ENCODE measurements around the gene C4BPA.

C4BPA gene

DNA sequence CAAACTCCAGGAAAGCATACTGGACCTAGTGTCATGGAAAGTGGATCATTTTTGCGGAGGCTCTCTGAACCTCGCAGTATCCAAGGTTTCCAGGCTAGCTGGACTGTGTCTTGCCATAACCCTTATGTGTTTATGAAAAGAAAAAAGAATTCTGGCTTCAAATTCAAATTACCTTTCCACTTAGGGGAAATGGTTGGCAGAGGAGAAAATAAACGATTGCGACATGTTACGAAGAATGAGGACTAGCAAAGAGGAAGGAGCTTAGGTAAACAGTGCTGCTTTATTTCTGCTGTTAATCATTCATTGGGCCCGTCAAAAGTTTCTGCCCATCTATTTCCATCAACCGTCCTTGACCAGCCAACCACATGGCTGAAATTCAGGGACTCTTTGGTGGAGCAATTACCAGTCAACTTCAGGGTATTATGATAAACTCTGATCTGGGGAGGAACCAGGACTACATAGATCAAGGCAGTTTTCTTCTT, at the start of gene C4BPA:
Gene C4BPA, plus strand, starts transcription at position 342 of the 482 bp plus-strand sequence. CDS start 8,793 bp downstream, outside the sequence.
- no peak for DNase-seq

DNA sequence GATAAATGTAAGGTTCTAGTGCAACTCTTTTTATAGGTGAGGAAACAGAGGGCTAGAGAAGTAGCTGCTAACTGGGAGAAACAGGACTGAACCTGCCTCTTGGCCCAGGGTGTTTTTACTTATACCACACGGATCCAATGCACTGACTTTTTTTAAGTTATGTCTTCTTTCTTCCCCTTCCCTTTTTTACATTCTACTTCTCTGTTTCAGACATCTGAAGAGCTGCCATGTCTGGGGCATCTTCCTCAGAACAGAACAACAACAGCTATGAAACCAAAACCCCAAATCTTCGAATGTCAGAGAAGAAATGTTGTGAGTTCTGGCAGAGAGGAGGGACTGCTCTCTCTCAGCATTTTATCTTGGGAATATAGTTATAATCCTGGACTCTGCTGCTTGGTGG, 49.5 kb upstream of the C4BPA start:
- no peak for DNase-seq

DNA sequence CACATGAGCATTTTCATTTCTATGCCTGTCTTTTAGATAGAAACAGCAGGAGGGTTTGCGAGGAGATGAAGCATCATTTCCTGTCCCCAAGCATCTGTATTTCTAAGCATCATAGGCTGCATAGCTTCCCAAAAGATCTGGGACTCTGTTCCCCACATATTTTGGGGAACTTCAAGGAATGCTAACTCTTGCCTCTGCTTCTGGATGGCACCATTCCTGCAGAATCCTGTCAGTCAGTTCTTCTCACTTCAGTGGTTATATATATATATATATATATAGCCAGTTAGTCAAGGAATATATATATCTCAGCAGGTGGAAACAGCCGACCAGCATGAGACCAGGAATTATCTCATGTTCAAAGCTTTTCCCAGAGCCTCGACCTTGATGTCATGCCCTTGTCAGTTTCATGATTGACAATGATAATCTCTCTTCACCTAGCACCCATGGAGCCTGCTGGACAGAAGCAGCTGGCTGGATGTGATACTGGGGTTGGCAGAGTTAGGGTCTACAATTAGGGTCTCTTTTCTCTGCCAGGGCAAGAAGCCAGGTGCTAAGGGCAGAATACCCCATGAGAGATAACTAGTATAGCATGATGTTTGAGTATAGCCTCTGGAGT, 48.5 kb upstream of the C4BPA start:
- DNase-seq, result no peak

DNA sequence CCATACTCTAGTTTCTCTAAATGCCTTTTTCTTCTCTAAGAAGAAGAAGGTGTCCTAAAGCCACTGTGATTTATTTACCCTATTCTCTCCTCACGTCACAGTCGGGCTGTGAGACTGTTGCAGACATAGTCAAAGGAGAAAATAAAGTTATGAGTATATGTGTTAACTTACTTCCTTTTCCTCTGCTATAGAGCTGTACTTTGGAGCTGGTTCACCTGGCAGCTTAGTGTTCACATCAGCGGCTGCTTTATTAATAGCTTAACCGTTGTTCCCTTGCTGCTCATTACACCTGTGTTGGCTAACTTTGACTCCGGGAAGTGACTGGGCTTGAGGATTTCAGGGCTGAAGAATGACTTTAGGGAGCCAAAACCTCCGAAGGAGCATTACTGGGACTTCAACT, 47.4 kb upstream of the C4BPA start:
- no peak for DNase-seq

DNA sequence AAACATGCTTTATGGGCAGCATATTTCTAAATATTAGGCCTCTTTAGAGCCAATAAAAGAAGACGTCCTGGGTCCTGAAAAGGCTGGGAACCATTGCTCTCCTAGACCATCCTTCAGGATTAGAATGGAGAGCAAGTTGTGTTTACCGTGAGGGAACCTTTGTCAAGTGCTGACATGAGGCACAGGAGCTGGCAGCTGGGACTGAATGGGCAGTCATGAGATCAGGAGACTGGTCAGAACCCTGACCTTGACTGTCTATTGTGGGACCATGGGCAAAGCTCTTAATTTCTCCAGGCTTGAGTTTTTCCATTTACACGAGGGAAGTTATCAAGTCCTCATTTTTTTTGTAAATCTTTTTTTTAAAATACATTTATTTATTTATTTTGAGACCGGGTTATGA, 45.8 kb upstream of the C4BPA start:
- no peak for DNase-seq

DNA sequence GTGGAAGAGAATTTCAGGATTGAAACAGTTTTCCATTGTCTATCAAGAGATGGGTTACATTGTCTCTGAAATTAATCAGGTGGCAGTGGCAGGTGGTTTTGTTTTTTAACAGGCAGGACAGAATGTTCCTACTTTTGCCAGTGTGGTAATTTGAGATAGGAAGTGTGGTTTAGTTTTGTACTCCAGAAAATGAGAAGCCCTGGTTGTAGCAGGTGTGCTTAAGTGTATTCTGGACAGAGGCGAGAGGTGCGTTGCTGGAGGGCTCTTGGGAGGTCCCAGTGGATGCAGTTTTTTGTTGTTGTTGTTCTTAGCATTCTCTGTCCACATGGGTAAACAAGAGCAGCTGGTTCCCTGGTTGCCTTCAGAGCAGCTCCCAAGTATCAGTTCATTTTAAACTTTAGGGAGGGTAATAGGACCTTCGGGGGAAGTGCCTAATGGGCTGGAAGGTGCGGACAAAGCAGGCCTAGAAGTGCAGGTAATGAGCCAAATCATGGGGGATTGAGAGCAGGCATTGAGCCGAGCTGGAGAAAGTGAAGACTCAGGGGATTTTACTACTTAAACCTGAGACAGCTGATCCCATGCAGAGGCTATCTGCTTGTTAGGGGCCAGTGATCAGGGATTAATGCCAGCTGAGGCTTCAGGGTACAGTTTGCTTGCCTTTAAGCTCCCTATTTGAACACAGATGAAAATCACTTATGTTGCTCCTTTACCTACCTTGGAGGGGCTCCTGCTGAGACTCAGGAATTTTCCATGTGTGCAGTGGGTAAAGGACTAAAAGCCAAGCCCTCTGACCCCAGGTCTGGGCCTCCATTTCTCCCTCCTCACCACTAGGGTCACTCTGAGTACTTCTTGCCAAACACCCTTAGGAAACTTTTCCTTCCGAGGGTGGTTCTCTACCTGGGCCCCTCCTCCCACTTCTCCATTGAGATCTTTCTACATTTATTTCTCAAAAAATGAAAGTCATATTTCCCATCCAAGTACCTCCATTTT, 44.9 kb upstream of the C4BPA start:
- DNase-seq, result peak; percentile 97

DNA sequence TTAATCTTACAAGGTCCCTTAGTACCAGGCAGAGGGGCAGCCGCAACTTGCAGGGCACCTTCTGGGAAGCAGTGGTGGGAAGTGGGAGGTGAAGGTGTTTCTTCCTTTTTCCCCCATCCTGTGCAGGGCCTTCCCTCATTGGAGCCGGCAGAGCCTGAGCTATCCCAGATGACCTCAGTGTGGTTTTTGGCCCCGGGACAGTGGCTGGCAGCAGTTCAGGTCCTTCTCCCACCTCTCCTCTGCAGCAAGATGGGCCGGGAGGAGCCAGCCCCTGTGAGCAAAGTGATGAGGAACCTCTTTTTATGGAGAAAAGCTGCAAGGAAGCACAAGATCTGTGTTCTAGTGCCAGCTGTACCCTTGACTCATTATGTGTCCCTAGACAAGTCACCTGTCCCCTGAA, 44.2 kb upstream of the C4BPA start:
- no peak for DNase-seq

DNA sequence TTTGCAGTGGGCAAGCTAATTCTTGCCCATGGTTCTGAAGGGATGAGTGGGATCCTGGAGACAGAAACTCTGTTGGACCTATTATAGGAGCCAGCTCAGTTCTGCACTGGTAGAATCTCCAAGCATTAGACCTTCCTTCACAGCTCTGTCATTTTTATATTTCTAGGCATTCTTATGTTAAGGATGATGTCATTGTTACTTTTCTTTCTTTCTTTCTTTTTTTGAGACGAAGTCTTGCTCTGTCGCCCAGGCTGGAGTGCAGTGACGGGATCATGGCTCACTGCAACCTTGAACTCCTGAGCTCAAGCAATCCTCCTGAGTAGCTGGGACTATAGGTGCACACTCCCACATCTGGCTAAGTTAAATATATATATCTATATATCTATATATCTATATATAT, 43.4 kb upstream of the C4BPA start:
- no peak for DNase-seq

DNA sequence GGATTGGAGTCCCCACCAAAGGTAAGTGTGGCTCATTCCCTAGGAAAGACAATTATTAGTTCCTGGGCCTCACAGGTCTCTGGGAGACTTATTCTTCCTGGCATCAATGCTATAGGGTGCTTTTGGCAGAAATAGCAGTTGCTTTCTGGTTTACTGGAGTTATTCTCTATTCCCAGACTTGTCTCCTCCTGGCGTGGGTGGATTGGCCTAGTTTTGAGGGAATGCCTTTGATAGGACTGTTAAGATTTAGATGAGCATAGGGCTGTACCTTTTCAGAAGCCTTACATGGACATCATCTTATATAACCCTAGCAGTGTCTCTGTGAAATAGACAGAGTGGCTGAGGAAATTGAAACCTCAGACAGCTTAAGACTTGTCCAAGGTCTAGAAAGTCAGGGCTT, 42.0 kb upstream of the C4BPA start:
- no peak for DNase-seq

DNA sequence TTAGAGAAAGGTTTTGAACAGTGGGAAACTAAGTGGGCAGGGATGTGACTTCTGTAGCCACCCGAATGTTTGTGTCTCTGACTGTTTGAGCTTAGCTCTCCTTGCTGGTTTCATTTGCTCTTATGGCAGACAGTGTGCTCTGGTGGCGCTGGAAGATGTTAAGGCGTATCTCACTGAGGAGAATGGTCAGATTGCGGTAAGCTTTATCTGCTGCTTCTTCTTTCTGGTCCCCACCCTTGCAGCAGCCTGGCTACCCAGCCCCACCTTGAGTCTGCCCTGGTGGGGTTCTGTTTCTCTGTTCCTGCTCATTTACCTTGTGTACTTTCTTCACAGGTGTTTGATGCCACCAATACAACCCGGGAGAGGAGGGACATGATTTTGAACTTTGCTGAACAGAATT, 41.0 kb upstream of the C4BPA start:
- DNase-seq, result no peak

DNA sequence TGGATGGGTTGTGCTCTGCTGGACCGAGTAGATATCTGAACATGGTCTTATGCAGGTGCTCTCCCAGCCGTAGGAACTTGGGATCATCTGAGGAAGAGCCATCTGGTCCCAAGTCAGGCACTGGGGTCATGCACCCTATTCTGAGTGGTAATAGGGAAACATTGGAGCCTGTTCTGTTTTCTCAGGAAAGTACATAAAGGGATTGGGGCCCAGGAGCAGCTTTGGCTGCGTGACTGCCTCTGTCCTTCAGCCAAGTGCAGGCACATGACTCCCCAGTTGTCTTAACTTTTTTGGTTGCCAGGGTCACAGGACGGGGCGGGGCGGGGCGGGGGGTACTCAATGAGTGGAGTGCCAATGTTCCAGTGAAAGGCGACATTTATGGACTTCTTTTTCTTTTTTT, 39.5 kb upstream of the C4BPA start:
- no peak for DNase-seq

DNA sequence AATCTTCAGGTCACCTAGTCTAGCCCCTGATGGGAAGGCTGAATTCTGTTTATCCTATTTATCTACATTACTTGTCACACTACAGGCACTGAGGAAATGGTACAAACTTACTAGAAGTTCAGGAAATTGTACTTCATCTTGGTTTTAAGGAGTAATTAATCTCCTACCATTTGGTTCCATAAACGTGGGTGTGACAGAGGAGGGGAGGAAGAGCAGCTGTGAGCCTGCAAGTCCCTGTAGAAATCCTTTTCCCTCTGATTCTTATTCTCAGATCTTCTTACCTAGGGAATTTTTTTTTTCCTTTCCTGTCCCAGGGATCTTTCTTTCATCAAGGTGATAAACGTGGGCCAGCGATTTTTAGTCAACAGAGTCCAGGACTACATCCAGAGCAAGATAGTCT, 36.8 kb upstream of the C4BPA start:
- no peak for DNase-seq

DNA sequence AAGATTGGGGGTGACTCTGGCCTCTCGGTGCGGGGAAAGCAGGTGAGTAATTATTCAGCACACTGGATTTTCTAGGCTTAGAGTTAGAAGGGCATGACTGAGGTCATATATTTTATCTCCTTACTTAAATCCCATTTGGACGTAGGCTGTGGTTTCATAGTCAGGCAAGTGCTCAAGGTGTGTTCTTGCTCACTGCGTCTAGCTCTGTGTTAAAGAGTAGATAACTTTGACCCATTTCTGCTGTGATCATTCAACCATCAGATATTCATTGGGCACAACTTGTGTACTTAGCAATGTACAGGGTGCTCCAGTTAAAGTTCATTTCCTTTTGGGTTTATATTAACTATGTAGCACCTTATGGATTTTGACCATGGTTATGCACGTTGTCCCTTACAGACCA, 36.4 kb upstream of the C4BPA start:
- no peak for DNase-seq

DNA sequence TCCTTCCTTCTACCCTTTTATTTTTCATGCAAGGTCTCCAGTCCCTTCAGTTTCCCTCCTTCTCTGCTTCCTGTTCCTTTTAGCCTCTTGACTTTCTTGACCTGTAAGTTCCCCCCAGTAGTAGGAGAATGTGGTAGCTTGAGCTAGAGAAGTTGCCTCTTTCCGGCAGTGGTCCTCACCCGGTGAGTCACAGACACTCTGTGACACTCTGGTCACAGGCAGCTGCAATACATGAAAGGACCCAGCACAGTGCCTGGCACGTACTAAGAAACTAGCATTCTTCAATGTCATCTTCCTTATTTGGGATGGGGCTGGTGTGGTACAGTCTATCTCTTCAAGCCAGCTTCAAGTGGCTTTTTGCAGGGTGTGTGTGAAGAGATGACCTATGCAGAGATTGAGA, 35.0 kb upstream of the C4BPA start:
- no peak for DNase-seq

DNA sequence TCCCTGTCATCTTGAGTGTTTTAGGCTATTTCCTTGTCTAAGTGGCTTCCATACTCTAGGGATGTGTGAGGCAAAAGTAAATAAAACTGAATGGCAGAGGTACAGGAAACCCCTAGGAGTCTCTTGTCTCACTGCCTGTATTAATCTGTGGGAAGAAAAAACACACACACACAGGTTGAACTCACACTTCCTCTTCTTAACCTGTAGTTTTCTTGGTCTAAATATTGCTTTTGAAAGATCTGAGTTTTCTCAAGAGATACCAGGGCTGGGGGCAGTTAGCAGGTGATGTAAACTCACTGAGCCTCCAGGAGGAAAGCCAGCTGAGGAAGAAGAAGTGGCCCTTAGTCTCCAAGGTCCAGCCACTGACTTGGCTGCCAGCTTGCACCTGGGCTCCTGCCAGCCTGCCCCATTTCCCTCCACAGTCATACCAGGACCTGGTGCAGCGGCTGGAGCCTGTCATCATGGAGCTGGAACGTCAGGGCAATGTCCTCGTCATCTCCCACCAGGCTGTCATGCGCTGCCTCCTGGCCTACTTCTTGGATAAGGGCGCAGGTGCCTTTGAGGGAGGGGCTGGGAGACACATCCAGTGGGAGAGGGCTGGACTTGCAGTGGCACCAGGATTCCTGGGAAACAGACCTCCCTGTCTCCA, 34.1 kb upstream of the C4BPA start:
- DNase-seq, result no peak

DNA sequence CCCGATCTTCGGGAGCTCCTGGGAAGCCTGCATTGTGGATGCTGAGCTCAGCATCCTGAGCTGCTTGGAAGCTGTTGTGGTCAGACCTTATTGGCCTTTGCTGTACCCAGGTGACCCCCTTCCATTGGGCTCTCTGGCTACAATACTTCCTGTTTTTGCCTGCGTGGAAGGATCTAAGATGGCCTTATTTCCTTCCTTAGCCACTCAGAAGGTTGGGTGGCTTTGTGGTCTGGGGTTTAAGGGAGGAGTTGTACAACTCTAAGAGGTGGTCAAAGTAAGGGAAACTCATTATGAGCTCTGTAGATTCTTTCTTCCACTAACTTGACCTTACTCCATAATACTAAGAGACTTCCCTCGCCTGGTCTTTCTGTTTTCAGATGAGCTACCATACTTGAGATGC, 33.2 kb upstream of the C4BPA start:
- no peak for DNase-seq

DNA sequence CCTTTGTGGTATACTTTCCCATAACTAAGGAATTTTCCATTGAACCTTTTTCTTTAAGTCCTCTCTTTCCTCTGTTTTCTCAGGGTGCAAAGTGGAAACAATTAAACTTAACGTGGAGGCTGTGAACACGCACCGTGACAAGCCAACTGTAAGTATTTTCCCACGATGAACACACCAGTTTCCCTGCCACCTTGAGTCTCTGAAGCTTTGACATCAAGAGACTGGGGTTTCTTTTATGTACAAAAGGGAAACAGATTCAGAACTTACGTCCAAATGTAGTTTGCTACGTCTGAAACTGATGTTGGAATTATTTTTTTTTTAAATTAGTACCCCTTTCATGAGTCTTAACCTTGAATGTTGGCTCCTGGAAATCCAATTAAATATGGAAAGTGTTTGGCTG, 32.6 kb upstream of the C4BPA start:
- DNase-seq, result no peak

DNA sequence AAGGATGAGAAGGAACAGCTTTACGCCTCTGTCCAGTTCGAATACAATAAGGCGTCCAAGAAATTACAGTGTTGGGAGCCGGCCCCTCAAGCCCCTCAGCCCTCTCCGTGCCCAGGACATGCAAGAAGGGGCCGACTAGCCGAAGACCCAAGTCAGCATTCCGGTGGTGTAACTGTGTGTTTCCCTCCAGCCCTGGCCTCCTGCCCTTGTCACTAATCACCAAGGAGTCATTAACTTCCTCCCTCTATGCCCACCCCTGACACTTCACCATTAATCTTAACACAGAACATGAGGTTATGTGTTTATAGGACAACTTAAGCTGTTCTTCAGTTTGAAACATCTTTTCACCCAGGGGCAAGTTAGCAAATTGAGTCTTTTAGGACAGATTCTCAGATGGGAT, 31.8 kb upstream of the C4BPA start:
- DNase-seq, result no peak

DNA sequence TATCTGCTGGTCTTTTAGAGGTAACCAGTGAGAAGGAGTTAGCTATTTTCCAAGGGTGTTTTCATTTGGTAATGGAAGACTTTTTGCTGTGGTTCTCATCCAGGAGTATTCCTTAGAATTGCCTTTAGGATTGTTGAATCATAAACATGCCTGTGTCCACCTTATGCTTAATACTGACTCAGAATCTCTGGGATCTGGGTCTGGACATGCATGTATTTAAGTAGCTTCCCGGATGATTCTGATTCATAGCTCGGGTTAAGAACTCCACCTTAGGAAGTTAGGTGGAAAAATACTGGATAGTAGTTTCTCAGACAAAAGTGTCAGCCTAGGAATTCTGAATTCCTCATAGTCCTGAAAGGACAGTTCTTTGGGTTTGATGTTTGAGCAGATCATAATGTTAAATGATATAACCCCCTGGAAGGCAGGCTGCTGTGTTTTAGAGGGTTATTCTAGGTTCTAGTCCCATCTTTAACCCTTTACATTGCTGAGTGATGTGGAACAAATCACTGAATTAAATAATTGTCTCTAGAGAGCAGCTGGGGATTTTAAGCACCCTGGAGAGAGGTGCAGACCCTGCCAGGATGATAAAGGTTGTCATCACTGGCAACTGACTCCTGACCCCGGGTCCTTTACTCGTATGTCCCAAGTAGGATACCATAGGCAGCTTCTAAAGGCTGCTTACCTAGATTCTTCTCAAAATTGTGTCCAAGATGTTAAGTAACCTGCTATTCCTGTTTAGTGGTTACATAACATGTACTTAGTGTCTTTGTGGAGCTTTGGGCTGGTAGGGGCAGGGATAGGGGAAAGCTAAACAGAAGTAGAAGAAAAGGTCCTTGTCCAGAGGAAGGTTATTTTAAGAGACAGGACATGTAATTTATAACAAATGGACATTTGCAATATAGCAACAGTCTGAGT, 29.9 kb upstream of the C4BPA start:
- no peak for DNase-seq

DNA sequence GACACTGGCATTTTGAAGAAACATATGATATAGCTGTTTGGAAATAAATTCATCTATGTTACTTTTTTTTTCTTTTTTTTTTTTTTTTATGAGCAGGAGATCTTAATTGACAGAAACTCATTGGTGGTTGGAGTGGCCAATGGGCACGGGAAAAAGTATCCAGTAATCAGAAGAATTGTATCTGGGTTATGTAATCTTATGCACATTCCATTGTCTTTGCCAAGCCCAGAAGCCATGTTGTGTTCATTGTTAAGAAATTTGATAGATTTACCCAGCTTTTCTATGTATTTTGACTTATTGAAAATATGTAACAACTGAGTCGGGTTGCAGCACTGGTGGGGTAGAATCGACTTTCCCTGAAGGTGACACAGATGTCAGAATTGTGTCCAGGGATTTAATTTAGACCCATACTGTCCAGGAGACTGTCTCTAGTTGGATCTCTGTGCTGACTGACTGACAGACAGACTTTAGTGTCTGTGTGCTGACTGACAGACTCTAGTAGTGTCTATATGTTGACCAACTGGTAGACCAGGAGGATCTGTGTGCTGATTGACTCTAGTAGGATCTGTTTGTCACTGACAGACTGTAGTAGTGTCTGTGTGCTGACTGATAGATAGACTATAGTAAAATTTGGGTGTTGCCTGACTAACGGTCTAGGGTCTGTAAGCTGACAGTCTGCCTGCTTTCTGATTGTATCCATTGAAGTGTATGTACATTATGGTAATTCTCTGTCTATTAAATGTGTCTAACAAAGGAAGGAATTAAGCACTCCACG, 27.7 kb upstream of the C4BPA start:
- no peak for DNase-seq

DNA sequence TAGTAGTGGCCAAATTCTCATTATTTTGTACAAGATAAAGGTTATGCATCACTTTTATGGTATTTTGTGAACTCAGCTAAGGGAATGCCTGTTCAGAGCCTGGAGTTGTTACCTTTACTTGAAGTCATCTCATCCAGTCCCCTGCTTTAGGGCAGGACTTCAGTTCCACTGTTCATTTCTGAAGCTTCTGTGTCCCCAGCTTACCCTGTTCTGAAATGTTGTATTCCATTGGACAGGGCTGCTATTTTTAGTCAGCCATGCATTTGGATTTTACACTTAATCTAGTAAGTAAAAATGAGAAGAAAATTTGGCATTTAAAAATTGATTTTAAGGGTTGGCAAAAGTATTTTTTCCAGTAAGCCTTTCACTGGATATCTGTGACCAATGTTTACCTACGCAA, 27.0 kb upstream of the C4BPA start:
- DNase-seq, result no peak

All from NCI-H187 treated with DMSO at 0.1 percent for 48 hours (cell line).